H1 (cell line): ENCODE results near the gene PRR5L. TPM values are rescaled to one million over a fixed set of nuclear protein-coding genes. Genes with fewer than 3 reads are reported as not detected.
A peak's percentile ranks its signal among the peaks of the same experiment; 100 is the strongest.

Source experiments
- CTCF ChIA-PET: fragments of 300-600 bp; sonication (Branson Sonifier 250); formaldehyde crosslinking; loops from one replicate; lab custom pipeline; 2021; ENCODE audit not compliant: partially characterized antibody; lab: Charles Lee
- POLR2A ChIA-PET: fragments of 300-600 bp; sonication (Branson Sonifier 250); formaldehyde crosslinking; loops from one replicate; lab custom pipeline; 2021; ENCODE audit warnings: inconsistent platforms; ENCODE audit not compliant: partially characterized antibody; lab: Charles Lee
- DNase-seq, 2 experiments: peaks; one replicate each; pipeline versions ENCODE4 v3.0.0 to v3.0.0-alpha.2; 2010 to 2022; ENCODE audit warnings: low spot score in 2 of 2, low read depth in 1 of 2, mixed read lengths in 1 of 2
- FAIRE-seq: peaks from 2 replicates; lab custom pipeline; 2011; peaks lifted over from hg19 to GRCh38; lab: Jason Lieb, UNC
- H2AFZ ChIP-seq: 2 replicates; pipeline ENCODE4 v1.8.1; 2012; ENCODE audit warnings: low read length, inconsistent platforms
- H2AK5ac ChIP-seq: 2 replicates; pipeline ENCODE4 v1.6.1; 2013; ENCODE audit warnings: low read depth, low read length
- H2BK120ac ChIP-seq: replicated peaks from 2 replicates; pipeline ENCODE3; 2013; ENCODE audit warnings: low read depth, low read length, inconsistent platforms
- H2BK12ac ChIP-seq: 2 replicates; pipeline ENCODE4 v1.6.1; 2013; ENCODE audit warnings: low read depth, low read length
- H2BK15ac ChIP-seq: 2 replicates; pipeline ENCODE4 v1.6.1; 2013; ENCODE audit warnings: low read length
- H2BK20ac ChIP-seq: 2 replicates; pipeline ENCODE4 v1.6.1; 2013; ENCODE audit warnings: low read length
- H2BK5ac ChIP-seq: 2 replicates; pipeline ENCODE4 v1.6.1; 2013; ENCODE audit warnings: low read depth, low read length
- H3K14ac ChIP-seq: 2 replicates; pipeline ENCODE4 v1.6.1; 2013; ENCODE audit warnings: inconsistent platforms; ENCODE audit not compliant: insufficient read length
- H3K18ac ChIP-seq: 2 replicates; pipeline ENCODE4 v1.6.1; 2013; ENCODE audit warnings: low read length; ENCODE audit errors: extremely low read depth
- H3K23ac ChIP-seq: 2 replicates; pipeline ENCODE4 v1.6.1; 2013; ENCODE audit warnings: inconsistent platforms; ENCODE audit not compliant: insufficient read length
- H3K23me2 ChIP-seq: 2 replicates; pipeline ENCODE4 v1.6.1; 2013; ENCODE audit warnings: low read depth, low read length
- H3K27ac ChIP-seq: 2 replicates; pipeline ENCODE4 v1.6.1; 2011; ENCODE audit warnings: low read depth, low read length, inconsistent platforms
- H3K27me3 ChIP-seq, 4 experiments: replicated peaks in 1 of 4; 1 replicate in 1 of 4; 2 replicates in 3 of 4; pipeline versions ENCODE4 v1.6.1 to v1.8.1; 2011 to 2013; ENCODE audit warnings: low read length in 3 of 4, mild to moderate bottlenecking in 3 of 4, inconsistent platforms in 2 of 4, mixed read lengths in 2 of 4, moderate library complexity in 1 of 4; ENCODE audit not compliant: control insufficient read depth in 3 of 4, insufficient read depth in 3 of 4; ENCODE audit errors: extremely low read depth in 1 of 4
- H3K36me3 ChIP-seq, 4 experiments: 2 replicates each; pipeline versions ENCODE4 v1.6.1 to v1.8.1; 2011 to 2013; ENCODE audit warnings: mild to moderate bottlenecking in 4 of 4, low read length in 3 of 4, moderate library complexity in 2 of 4, control low read depth in 1 of 4, inconsistent platforms in 1 of 4; ENCODE audit not compliant: insufficient read depth in 4 of 4, control insufficient read depth in 2 of 4
- H3K4ac ChIP-seq: replicated peaks from 2 replicates; pipeline ENCODE3; 2013; ENCODE audit warnings: low read length, low read depth, mixed read lengths, inconsistent platforms; ENCODE audit not compliant: insufficient read length
- H3K4me1 ChIP-seq, 4 experiments: replicated peaks in 1 of 4; 1 replicate in 1 of 4; 2 replicates in 3 of 4; pipeline versions ENCODE4 v1.6.1 to v1.8.1; 2011 to 2013; ENCODE audit warnings: low read length in 3 of 4, inconsistent platforms in 2 of 4, mixed read lengths in 1 of 4; ENCODE audit not compliant: insufficient read depth in 4 of 4, control insufficient read depth in 3 of 4
- H3K4me2 ChIP-seq, 2 experiments: 2 replicates each; pipeline versions ENCODE4 v1.6.1 to v1.8.1; 2011 to 2013; ENCODE audit warnings: low read depth in 2 of 2, low read length in 2 of 2, control low read depth in 1 of 2, inconsistent platforms in 1 of 2, mild to moderate bottlenecking in 1 of 2; ENCODE audit not compliant: insufficient read depth in 1 of 2
- H3K4me3 ChIP-seq, 4 experiments: fragments of 200-600, 300-600 bp in 1 of 4; sonication (generic), shearing (Covaris generic), sonication (Bioruptor Twin) in 1 of 4; 2 replicates each; pipeline versions ENCODE4 v1.5.1 to v1.8.1; 2011 to 2016; ENCODE audit warnings: low read length in 4 of 4, low read depth in 3 of 4, control low read depth in 2 of 4, inconsistent platforms in 2 of 4, mild to moderate bottlenecking in 2 of 4, mixed read lengths in 1 of 4, moderate library complexity in 1 of 4; ENCODE audit not compliant: insufficient read depth in 2 of 4; ENCODE audit errors: extremely low read depth in 1 of 4
- H3K56ac ChIP-seq: replicated peaks from 2 replicates; pipeline ENCODE3; 2013; ENCODE audit warnings: low read depth, mild to moderate bottlenecking, mixed read lengths, low read length, inconsistent platforms; ENCODE audit not compliant: insufficient read length
- H3K79me1 ChIP-seq: 2 replicates; pipeline ENCODE4 v1.6.1; 2013; ENCODE audit warnings: low read depth, low read length, control low read depth
- H3K79me2 ChIP-seq, 2 experiments: 2 replicates each; pipeline versions ENCODE4 v1.6.1 to v1.8.1; 2012 to 2013; ENCODE audit warnings: low read length in 2 of 2, mild to moderate bottlenecking in 2 of 2, inconsistent platforms in 1 of 2; ENCODE audit not compliant: insufficient read depth in 2 of 2, control insufficient read depth in 1 of 2
- H3K9ac ChIP-seq, 4 experiments: replicated peaks in 1 of 4; 1 replicate in 1 of 4; 2 replicates in 3 of 4; pipeline versions ENCODE4 v1.6.1 to v1.8.1; 2011 to 2013; ENCODE audit warnings: low read depth in 3 of 4, low read length in 3 of 4, control low read depth in 2 of 4, mild to moderate bottlenecking in 2 of 4, moderate library complexity in 2 of 4, inconsistent platforms in 1 of 4; ENCODE audit errors: extremely low read depth in 1 of 4
- H3K9me3 ChIP-seq, 2 experiments: 2 replicates each; pipeline versions ENCODE4 v1.6.1 to v1.8.1; 2012 to 2013; ENCODE audit warnings: mild to moderate bottlenecking in 2 of 2, moderate library complexity in 2 of 2, control low read depth in 1 of 2, inconsistent platforms in 1 of 2, low read depth in 1 of 2, low read length in 1 of 2, mixed read lengths in 1 of 2; ENCODE audit not compliant: insufficient read depth in 2 of 2
- H4K20me1 ChIP-seq, 2 experiments: replicated peaks in 1 of 2; 2 replicates each; pipeline versions ENCODE3 to v1.8.1; 2011 to 2013; ENCODE audit warnings: inconsistent platforms in 2 of 2, low read length in 2 of 2, mild to moderate bottlenecking in 1 of 2; ENCODE audit not compliant: insufficient read depth in 2 of 2, control insufficient read depth in 1 of 2
- H4K5ac ChIP-seq: 2 replicates; pipeline ENCODE4 v1.6.1; 2013; ENCODE audit warnings: low read length, low read depth, mixed read lengths, inconsistent platforms; ENCODE audit not compliant: insufficient read length
- H4K8ac ChIP-seq: 2 replicates; pipeline ENCODE4 v1.8.0; 2013; ENCODE audit warnings: mild to moderate bottlenecking, moderate library complexity, low read length, inconsistent platforms; ENCODE audit not compliant: insufficient read depth; ENCODE audit errors: extremely low read depth
- H4K91ac ChIP-seq: replicated peaks from 2 replicates; pipeline ENCODE3; 2013; ENCODE audit warnings: low read length, mixed read lengths, inconsistent platforms; ENCODE audit not compliant: insufficient read length
- ATF3 ChIP-seq: IDR thresholded peaks from 2 replicates; pipeline ENCODE4 v1.6.1; 2011; ENCODE audit warnings: low read depth, mild to moderate bottlenecking, low read length; ENCODE audit not compliant: insufficient read depth
- CEBPB ChIP-seq: IDR thresholded peaks from 2 replicates; pipeline ENCODE4 v1.6.1; 2012; ENCODE audit warnings: low read depth, low read length
- CHD2 ChIP-seq: IDR thresholded peaks from 2 replicates; pipeline ENCODE4 v1.6.1; 2012; ENCODE audit warnings: low read length, improper control_type of control experiment
- EZH2 ChIP-seq: fragments of 200-600 bp; sonication (generic); IDR thresholded peaks from 2 replicates; pipeline ENCODE4 v1.7.1; 2012; ENCODE audit warnings: low read depth, mild to moderate bottlenecking, moderate library complexity, low read length, inconsistent platforms; ENCODE audit not compliant: severe bottlenecking
- GABPA ChIP-seq: IDR thresholded peaks from 2 replicates; pipeline ENCODE4 v1.6.1; 2011; ENCODE audit warnings: mild to moderate bottlenecking, low read length, moderate library complexity, borderline replicate concordance; ENCODE audit not compliant: insufficient read depth
- HDAC6 ChIP-seq: IDR thresholded peaks from one replicate; pipeline ENCODE4 v1.7.1; 2012; ENCODE audit warnings: low read depth, mild to moderate bottlenecking, inconsistent platforms, low read length, moderate library complexity
- KDM4A ChIP-seq: IDR thresholded peaks from one replicate; pipeline ENCODE4 v1.7.1; 2012; ENCODE audit warnings: low read depth, mild to moderate bottlenecking, moderate library complexity, low read length, inconsistent platforms; ENCODE audit not compliant: severe bottlenecking
- RAD21 ChIP-seq, 2 experiments: IDR thresholded peaks in 1 of 2; conservative IDR thresholded peaks in 1 of 2; 2 replicates each; pipeline ENCODE4 v1.6.1; 2011; ENCODE audit warnings: low read depth in 2 of 2, low read length in 2 of 2, improper control_type of control experiment in 1 of 2, inconsistent platforms in 1 of 2, mild to moderate bottlenecking in 1 of 2, moderate library complexity in 1 of 2
- SAP30 ChIP-seq: fragments of 300-600 bp; sonication (generic); IDR thresholded peaks from 2 replicates; pipeline ENCODE4 v1.7.1; 2012; ENCODE audit warnings: low read length, moderate library complexity, mild to moderate bottlenecking, inconsistent platforms; ENCODE audit not compliant: insufficient read depth, insufficient replicate concordance
- WGBS, 2 experiments: shearing (Covaris generic) in 1 of 2; methylation state at CpG; one replicate each; pipeline versions ENCODE4 v1.1.6 to v1.1.7; 2013 to 2015; ENCODE audit warnings: low lambda C conversion rate in 2 of 2, mixed read lengths in 2 of 2, inconsistent platforms in 1 of 2, low coverage in 1 of 2, missing lambda C conversion rate in 1 of 2; ENCODE audit not compliant: insufficient replicate concordance in 2 of 2, insufficient coverage in 1 of 2, insufficient read length in 1 of 2; ENCODE audit errors: extremely low coverage in 1 of 2, missing lambda C conversion rate in 1 of 2; 5-methylcytosine and 5-hydroxymethylcytosine counted together
- polyA plus RNA-seq, 7 experiments: library from polyadenylated mRNA; depleted of rRNA in 3 of 7; stranded (reverse) in 5 of 7; unstranded in 2 of 7; fragments of >200 nt in 5 of 7; fragments of 200-250 nt in 2 of 7; gene quantifications; 1 replicate in 5 of 7; 2 replicates in 1 of 7; 4 replicates in 1 of 7; pipeline versions ENCODE4 v1.2.1 to v1.2.3, GENCODE V29; 2011 to 2013; ENCODE audit warnings: missing spikeins in 2 of 7, mixed read lengths in 2 of 7
- total RNA-seq: library from RNA; stranded (reverse); fragmentation: NEBNext Ultra II Directional; extraction: Animal tissue kit (Norgen Biotek cat#: 25700); gene quantifications from 2 replicates; pipeline ENCODE4 v1.2.1, GENCODE V29; 2021

The PRR5L gene
- total and polyA plus RNA-seq, 2 of the 8 experiments (the other 6 are each of a cell fraction or from before 2014, with no cell fraction given): 6.6 to 10.1 TPM

GRCh38 chr11:36376009-36376887 is 80.2 kb downstream of the PRR5L start:
- Histone ChIP-seq H3K23ac (no peak overlapping the region), H2BK20ac (no peak overlapping the region), H3K4me3 (peak overlapping the region; percentile 81 to 98 (median 84)), H2AFZ (peak overlapping the region; percentile 53), H3K79me1 (no peaks in the 10 kb centered on the region), H3K4me2 (peak overlapping the region; percentile 93 to 97), H3K9me3 (no peaks in the 10 kb centered on the region), H3K79me2 (no peaks in the 10 kb centered on the region), H3K14ac (no peak overlapping the region), H3K27ac (no peak overlapping the region), H4K20me1 (peaks cover 0 to 3% of the 10 kb centered on the region in 2 experiments), H4K5ac (no peak overlapping the region), H2BK12ac (peak overlapping the region; percentile 68; the same call in 1 of the 2 replicates), H2AK5ac (no peak overlapping the region), H3K27me3 (peaks cover 4 to 23% (median 17%) of the 10 kb centered on the region in 4 experiments), H3K4me1 (peaks cover 0 to 3% (median 1%) of the 10 kb centered on the region in 4 experiments; a peak in 1 of 7 replicates), H3K18ac (peak overlapping the region; percentile 71), H2BK5ac (0 out of 2 replicates have a peak overlapping the region, but pooled peaks have one; percentile 35), H4K91ac (no peak overlapping the region), H3K36me3 (no peaks in the 10 kb centered on the region), H4K8ac (no peak overlapping the region; the same call in 1 of the 2 replicates), H2BK15ac (0 out of 2 replicates have a peak overlapping the region, but pooled peaks have one; percentile 46), H3K9ac (peak overlapping the region in 3 of 4 experiments; percentile 13 to 50 (median 39); a peak in 3 of 7 replicates), H3K4ac (no peak overlapping the region), H3K23me2 (peaks cover 10% of the 10 kb centered on the region), H3K56ac (peak overlapping the region; percentile 19), H2BK120ac (peak overlapping the region; percentile 59)
- DNase-seq (peak in 1 of 2 experiments; percentile 64), FAIRE-seq (no peak)
- CTCF ChIA-PET: interaction anchor here (0.6 to 4.4 kb wide), 26 partner anchors 9 to 1359 kb away, joined by 3 to 33 read pairs (median 3); no protein-coding TSS in a partner anchor
- WGBS, 2 experiments: 0% methylated on average over 9 of the region's 55 CpGs; no CpG with 5 or more reads in 1 of the 2 experiments
- POLR2A ChIA-PET: interaction anchor here (0.6 to 2.6 kb wide), 5 partner anchors 11 to 756 kb away, joined by 3 to 17 read pairs (median 4); no protein-coding TSS in a partner anchor
- TF ChIP-seq CEBPB (no peak), SAP30 (no peak), HDAC6 (no peak), GABPA (no peak), EZH2 (no peak), ATF3 (no peak), RAD21 (IDR thresholded peaks at IDR 0.05 in 1 of 2, conservative IDR thresholded peaks at IDR 0.05 in 1 of 2; ENCODE audit: low read depth in 2 of 2, low read length in 2 of 2) (no peak), CHD2 (no peak), KDM4A (peak; percentile 42)
